Inferior parietal cortex (tissue), 1 donor: ENCODE data around the gene AURKAIP1.
"Not testable (repeated sequence)": the region's sequence is repeated elsewhere in the genome, so short reads cannot be mapped to it uniquely, and the experiment has no call there.

ENCODE experiments used
- DNase-seq: peaks from one replicate; pipeline ENCODE4 v3.0.0-alpha.2; 2016; ENCODE audit errors: extremely low spot score

The AURKAIP1 gene

DNA sequence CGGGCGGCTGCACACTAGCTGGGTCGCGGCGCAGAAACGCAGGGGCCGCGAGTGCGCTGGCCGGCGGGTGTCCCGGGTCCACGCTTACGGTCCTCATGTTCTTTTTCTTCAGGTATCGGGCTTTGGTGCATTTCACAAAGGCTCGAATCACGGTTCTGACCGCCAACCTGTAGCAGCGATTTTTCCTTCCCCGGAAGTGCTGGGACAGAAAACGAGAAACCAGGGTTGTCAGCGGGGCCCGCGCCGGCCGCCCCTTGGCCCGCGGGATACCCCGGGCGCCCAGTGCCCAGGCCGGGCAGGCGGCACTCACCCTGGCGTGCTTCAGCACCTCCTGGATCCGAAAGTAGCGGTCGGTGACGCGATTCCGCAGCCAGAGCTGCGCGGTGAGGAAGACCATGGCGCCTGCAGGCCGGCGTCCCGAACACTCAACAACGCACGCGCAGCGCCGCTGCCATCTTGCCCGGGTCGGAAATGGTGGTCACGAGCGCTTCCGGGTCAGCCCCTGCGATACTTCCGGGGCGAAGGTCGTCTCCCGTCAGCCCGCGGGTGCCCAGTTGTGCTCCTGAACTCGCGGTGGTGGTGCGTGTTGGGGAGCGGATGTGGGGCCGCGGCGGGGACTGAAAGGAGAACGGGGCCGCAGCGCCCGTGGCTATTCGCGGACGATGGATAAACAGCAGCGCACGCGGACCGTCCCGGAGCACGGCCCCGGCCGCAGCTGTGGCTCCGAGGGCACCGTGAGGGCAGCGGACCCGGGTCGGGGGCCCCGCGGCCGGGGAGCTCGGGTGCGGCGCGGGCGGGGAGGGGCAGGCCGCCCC is 32.0 kb upstream of the AURKAIP1 start, which contains the start of gene MRPL20:
TSS of gene MRPL20 (minus strand) at position 473 of the 815 bp plus-strand sequence. CDS start at position 397, 76 bp downstream.
- DNase-seq: peak; percentile 97

DNA sequence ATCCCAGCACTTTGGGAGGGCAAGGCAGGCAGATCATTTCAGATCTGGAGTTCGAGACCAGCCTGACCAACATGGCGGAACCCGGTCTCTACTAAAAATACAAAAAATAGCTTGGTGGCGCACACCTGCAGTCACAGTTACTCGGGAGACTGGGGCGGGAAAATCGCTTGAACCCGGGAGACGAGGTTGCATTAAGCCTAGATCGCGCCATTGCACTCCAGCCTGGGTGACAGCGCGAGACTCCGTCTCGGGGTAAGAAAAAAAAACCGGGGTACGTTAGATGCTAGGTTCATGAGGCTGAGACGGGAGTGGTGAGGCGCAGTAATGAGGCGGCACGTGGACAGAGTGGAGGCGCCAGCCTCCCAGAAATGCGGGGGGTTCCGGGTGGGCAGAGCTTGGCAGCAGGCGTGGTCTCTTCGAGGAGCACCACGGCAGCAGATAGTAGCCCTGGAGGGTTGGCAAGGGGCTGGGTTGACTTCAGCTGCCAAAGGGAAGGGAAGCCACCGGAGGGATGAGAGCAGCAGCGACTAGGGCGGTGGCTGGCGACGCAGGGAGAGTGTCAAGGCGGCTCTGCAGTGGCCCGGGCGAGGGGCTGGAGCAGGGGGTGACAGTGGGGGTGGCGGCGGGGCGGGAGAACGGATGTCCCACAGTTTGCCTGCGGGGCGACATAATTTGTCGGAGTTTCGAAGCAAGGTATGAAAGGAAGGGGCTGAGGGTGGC is 31.3 kb upstream of the AURKAIP1 start:
- no peak for DNase-seq

DNA sequence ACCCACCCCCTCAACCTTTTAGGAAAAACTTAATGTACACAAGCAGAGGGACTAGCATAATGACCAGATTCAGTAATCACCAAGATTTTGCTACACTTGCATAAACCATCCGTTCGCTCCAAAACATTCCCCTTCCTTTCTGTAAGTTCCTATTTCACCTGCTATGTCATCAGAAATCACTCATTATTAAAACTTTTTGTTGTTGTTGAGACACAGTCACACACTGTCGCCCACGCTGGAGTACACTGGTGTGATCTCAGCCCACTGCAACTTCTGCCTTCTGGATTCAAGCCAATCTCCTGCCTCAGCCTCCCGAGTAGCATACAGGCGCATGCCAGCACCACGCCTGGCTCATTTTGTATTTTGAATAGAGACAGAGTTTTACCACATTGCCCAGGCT is 28.6 kb upstream of the AURKAIP1 start:
- no peak for DNase-seq

DNA sequence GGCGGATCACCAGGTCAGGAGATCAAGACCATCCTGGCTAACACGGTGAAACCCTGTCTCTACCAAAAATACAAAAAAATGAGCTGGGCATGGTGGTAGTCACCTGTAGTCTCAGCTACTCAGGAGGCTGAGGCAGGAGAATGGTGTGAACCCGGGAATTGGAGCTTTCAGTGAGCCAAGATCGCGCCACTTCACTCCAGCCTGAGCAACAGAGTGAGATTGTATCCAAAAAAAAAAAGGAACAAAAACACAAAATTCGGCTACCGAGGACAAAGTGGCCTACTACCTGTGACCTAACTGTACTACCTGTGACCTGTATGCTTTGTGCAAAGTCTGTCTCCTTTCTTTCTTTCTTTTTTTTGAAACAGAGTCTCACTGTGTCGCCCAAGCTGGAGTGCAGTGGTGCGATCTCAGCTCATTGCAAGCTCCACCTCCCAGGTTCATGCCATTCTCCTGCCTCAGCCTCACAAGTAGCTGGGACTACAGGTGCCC is 27.9 kb upstream of the AURKAIP1 start:
- DNase-seq: not testable (repeated sequence)

DNA sequence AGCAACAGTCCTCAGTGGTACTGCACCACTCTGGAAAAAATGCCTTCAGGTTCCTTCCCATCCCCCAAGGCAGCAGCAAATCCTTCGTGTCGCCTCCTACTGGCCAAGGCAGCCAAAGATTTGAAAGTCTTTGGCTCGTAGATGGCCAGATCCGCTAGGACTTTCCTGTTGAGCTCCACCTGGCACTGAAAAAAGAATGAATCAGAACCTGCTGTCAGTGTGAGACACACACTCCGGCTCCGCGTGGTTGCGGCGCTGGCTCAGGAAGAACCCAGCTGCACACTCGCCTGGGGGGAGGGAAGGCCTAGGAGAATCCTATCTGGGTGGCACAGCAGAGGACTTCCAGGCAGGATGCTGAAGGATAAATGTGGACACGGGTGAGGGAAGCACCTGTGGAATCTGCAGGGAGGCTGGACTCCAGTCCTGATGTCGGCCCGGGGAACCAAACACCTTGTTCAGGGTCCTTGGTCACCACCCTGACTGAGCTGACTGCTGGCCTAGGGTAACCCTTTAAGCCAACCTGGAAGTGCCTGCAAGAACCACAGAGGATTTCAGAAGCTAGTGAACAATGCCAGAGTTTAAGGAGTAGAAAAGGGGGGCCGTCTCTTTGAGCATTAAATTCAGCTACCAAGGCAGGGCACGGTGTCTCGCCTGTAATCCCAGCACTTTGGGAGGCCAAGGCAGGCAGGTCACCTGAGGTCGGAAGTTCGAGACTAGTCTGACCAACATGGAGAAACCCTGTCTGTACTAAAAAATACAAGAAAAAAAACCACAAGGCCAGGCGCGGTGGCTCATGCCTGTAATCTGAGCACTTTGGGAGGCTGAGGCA is 27.3 kb upstream of the AURKAIP1 start:
- DNase-seq: no peak

DNA sequence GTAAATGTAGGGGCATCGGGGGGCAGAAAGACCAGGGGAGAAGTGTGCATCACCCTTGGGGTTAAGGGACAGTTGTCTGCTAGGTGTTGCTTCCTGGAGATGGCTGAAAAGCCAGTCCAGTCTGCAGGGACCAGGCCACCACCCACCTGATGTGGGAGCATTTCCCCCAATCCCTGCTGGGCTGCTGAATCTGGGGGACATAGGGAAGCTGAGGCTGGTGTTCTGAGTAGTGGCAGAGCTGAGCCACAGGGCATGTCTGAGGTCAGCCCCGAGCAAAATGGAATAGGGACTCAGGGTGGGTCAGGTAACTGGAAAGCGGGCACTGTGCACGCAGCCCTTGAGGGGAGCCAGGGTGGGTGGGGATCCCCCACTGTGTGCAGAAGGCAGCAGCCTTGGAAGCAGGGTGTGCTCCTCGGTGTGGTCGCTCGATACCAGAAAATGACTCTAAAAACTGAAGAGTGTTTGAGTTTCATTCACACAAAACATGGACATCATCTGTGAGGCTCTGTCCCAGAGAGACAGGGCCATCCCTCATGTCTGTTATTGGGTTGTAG is 26.5 kb upstream of the AURKAIP1 start:
- no peak for DNase-seq

DNA sequence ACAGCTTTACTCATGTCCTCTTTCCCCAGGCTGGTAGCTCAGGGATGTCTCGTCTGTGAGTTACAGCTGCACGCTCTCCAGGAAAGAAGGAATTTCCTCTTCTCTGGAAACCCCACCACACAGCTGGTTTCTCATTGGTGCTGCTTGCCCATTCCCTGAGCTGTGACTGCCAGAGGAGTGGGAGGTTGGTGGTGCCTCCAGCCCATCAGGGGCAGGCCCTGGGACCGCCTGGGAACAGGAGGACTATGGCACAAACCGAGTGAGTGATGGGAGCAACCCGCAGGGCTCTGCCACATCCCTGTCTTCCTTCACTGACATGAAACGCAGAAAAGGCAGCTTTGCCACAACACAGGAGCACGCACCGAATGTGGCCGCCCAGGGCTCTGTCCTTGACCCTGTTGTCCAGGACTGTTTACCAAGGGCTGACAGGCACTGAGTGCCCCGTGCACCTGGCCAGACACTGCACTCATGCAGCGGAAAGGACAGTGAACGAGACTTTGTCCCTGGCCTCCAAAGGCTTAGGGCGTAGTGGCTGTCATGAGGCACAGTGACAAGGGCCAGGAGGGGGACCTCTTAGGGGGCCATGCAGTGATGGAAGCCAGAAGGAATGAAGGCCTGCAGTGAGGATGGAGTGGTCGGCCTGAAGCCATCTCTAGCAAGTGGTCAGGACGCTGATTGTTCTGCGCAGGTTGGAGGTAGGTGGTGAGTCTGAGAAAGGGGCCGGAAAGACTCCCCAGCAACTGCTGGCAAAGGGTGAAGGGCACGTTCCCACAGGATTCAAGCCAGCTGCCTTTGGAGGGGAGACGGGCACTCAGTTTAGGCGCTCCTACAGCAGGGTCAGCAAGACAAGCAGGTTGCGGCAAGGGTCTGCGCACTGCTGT is 25.8 kb upstream of the AURKAIP1 start:
- no peak for DNase-seq

DNA sequence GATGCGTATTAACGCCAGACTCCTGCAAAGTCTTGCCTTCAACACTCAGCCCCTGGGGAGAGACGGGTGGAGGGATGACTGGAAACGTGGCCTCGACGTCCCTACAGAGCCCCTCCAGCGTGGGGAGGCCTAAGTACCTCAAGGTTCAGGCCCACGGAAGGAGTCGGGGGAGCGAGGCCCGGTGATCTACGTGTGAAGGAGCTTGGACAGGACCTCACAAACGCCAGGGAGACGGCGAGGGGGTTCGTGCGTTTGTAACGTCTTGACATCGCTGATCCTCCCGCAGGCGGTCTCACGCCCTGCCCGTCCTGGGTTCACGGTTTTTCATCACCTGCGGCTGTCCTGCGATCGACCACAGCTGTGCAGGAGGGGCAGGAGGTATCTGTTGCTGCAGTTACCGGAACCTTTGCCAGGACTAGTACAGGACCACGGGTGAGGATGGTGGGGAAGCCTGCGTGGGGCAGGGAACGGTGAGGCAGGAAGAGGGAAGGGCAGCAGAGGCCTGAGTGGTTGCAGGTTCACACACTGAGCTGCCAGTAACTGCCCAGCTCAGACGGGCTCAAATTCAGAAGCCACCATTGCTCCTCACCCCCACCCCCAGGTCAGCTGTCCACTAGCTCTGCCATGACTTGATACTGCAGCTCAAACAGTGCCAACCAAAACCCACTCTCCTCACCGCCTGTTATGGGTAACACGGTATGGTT is 25.0 kb upstream of the AURKAIP1 start:
- no peak for DNase-seq

DNA sequence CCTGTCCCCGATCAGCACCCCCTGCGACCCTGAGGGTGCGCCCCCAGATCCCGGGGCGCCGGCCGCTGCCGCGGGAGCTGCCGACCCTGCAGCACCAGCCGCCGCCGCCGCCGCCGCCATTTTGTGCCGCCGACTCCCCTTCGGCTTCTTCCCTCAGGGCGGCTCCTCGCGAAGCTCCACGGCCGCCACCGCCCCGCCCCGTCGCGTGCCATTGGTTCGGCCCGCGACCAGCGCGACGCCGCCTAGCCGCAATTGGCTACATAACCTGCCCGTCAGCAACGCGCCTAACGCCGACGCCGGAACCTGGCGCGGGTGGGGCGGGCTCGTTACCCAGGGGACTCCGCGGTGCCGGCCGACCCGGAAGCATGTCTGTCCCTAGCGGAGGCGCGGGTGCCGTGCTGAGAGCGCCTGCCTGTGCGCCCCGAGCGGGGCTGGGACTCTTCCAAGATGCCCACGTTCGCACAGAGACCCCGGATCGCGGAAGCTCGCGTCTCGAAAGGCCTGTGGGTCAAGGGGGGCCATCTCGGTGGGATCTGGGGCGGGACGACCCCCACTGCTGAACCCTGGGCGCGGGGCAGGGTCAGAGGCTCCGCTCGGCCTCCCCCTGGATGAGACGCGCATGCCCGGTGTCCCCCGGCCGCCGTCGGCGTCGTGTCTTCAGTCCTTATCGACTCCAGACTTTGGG is 24.3 kb upstream of the AURKAIP1 start, which contains the start of gene CCNL2:
TSS of gene CCNL2 (minus strand) at position 149 of the 685 bp plus-strand sequence. CDS start at position 120, 29 bp downstream.
- DNase-seq: peak; percentile 98

DNA sequence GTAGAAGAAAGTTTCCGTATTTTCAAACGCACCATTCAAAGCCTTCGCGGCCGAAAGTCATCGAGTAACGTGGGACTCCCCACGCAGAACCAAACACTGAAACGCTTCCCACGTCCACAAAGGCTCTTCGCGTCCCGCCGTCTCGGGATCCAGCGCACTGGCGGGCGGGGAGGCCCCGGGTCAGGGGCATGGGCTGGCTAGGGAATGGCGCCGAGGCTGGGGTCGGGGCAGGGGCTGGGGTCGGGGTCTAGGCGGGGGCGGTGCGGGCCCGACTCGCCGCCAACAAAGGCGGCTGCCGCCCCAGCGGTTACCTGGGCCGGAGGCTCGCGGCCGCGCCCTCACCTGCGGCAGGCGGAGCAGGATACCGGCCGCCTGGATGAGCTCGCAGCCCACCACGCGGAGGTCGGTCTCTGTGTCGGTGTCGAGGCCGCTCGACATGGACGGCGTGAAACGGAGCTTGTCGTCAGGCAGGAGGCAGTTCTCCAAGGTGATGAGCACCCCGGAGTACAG is 23.7 kb upstream of the AURKAIP1 start:
- DNase-seq: no peak

DNA sequence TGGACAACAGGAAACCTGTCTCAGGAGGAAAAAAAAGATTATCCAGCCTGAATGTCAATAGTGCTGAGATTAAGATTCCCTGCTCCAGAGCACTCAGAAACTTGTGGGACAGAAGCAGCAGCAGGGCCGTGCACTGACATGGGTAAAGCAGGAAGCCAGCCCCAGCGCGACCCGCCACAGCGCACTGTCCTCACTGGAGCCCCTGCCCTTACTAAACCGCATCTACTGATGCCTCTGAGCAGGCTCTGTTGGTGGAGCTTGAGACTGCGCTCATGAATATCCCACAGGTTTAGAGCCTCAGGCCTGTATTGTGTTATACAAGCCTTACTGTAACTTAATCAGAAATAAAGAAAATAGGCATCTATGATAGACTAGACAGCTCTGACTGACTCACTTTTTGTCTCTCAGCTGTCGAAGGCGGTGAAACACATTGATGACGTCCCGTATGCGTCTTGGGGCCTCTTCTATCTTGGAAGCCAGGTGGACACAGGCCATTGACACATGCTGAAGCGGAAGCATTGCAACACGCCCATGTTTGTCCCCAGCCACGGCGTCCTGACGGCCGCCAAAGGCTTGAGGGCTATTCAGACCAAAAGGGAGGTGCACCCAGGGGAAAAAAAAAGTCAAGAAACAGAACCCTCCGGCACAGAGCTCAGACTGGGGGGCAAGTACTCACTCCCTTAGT is 23.0 kb upstream of the AURKAIP1 start:
- DNase-seq: no peak

DNA sequence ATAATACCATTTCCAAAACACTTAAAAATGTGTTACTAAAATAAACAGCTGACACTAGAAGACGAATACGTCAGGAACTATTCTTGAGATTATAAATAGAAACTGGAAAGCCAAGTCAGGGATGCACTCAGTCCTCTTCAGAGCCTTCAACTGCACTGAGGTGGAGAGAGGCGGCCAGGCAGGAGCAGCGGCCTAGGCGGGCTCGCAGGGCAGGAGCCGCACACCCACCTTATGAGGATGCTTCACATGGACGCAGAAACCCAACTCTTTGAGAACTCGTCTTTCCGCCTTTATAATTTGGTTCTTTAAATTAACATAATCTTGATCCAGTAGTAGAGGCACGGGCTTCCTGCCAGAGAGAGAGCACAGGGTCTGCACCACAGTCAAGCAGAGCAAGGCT is 20.2 kb upstream of the AURKAIP1 start:
- DNase-seq: no peak

DNA sequence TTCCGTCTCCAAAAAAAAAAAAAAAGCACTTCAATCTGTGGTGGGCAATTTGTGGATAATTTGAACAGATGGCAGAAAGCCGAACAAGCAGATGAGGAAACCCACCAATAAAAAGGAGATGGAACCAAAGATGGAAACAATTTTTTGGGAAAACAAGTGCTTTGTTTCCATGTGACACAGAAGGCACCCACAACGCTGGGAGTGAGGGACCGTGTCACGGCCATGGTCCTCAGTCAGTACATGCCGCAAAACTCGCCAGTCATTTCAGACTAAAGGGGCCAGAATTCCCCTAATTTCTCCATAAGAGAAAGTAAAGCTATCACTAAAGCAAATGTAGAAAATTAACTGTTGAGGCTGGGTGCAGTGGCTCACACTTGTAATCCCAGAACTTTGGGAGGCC is 19.1 kb upstream of the AURKAIP1 start:
- no peak for DNase-seq

DNA sequence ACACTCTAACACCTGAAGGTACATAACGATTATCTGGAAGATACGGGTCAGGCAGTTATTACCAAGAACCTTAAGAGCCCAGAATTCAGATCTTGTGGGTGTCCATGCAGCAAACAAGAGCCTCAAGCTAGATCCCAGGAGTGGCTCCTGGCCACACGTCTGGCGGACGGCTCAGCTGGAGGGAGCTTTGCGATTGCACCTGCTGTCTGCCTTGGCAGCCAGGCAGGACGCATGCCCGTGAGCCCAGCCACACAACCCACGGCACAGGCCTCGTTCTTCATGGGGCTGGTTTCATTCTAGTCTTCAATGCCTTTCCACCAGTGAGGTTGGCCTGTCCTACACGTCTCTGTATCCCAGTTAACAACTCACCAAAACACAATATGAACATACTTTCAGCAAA is 18.4 kb upstream of the AURKAIP1 start:
- no peak for DNase-seq

DNA sequence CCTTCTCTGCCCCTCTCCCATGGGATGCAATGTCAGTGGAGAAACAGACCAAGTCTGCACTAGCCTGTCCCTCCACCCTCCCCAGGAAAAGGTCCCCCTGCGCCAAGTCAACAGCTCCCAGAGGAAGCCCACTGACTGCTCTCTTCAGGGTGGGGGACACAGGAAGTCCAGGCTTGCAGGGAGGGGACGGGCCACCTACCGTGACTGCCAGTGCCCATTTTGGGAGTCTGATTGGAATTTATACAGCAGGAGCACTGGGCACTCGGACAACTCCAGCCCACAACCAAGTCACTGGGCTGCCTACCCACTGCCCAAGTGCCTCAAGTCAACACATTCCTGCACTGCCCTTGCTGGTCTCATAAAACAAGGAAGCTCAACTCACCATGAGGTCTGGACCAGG is 18.0 kb upstream of the AURKAIP1 start:
- DNase-seq: no peak

DNA sequence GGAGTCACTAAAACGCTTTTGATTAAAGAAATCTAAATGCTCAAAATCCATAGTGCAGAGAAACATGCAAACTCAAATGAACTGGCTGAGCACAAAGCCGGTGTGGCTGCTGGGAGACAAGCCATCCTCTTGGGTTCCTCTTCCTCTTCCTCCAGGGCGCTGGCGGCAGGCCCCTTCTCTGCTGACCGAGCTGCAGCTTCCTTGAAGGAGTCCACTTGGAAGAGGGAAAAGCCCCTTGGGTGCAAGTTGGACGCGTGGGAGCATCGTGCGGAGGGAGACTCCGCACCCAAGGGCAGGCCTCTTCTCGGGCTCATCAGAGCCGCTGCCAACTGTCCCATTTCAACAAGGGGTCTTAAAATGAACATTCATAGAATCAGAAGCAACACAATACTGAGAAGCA is 16.2 kb upstream of the AURKAIP1 start:
- no peak for DNase-seq

DNA sequence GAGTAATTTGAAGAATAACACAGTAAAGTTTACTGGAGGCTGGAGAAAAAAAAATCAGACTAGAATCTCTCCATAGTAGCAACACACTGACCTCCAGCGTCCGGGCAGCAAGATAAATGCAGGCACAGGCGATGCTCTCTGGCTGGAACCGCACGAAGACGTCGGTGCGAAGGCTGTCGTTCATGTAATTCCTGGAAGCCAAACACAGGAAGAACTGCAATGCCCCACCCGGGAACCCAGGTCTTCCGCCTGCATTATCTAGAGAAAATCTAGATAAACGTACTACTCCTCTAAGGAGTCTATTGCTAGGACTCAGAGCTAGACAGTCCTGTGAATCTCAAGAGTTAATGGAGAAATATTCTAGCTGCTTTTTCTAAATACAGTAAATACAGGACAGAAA is 15.7 kb upstream of the AURKAIP1 start:
- no peak for DNase-seq

DNA sequence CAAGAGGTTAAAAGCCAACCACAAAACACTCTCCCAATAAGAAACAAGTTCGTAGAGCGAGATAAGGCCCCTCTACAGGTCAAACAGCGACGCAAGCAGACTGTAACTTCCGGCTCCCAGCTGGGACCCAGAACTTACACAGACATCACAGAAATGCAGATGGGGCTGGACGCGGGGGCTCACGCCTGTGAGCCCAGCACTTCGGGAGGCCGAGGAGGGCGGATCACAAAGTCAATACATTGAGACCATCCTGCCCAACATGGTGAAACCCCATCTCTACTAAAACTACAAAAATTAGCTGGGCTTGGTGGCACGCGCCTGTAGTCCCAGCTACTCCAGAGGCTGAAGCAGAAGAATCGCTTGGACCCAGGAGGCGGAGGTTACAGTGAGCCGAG is 13.1 kb upstream of the AURKAIP1 start:
- no peak for DNase-seq
